ENCODE data around the gene DOC2A.

Gene DOC2A

DNA sequence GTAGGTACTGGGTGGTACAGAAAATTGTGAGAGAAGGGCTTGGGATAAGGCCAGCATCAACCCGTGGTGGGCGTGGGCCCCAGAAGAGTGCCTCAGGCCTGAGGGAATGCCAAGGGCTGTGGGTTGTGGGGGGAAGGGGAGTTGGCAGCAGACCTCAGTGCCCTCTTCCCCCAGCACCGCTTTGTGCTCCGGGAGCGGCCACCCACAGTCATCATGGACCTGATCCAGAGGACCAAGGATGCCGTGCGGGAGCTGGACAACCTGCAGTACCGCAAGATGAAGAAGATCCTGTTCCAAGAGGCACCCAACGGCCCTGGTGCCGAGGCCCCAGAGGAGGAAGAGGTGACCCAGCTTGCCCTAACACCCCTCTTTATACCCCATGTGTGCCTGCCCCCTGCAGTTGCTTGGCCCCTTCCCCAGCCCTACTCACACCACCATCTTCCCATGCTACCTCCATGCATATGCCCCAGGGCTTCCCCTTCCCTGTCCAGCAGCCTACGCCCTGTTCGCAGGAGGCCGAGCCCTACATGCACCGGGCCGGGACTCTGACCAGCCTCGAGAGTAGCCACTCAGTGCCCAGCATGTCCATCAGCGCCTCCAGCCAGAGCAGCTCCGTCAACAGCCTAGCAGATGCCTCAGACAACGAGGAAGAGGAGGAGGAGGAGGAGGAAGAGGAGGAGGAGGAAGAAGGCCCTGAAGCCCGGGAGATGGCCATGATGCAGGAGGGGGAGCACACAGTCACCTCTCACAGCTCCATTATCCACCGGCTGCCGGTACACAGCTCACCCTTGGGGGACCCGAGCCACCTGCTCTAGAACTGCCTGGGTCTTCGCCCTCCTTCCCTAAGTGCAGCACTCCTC lies 28.0 kb downstream of the DOC2A start:
- peaks cover 65% of the 10 kb centered on the region for H3K36me3 ChIP-seq (ENCODE audit: control insufficient read depth, insufficient read depth, low read length)
- TF ChIP-seq, protein P1, sequence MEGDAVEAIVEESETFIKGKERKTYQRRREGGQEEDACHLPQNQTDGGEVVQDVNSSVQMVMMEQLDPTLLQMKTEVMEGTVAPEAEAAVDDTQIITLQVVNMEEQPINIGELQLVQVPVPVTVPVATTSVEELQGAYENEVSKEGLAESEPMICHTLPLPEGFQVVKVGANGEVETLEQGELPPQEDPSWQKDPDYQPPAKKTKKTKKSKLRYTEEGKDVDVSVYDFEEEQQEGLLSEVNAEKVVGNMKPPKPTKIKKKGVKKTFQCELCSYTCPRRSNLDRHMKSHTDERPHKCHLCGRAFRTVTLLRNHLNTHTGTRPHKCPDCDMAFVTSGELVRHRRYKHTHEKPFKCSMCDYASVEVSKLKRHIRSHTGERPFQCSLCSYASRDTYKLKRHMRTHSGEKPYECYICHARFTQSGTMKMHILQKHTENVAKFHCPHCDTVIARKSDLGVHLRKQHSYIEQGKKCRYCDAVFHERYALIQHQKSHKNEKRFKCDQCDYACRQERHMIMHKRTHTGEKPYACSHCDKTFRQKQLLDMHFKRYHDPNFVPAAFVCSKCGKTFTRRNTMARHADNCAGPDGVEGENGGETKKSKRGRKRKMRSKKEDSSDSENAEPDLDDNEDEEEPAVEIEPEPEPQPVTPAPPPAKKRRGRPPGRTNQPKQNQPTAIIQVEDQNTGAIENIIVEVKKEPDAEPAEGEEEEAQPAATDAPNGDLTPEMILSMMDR (IDR thresholded peaks at IDR 0.05; ENCODE audit: insufficient read depth, low read length, poor library complexity, severe bottlenecking): no peak
- no peaks in the 10 kb centered on the region for H3K27me3 ChIP-seq (replicated peaks; ENCODE audit: control insufficient read depth, insufficient read depth, low read length)
- no peak for DNase-seq (ENCODE audit: extremely low read depth, insufficient read length)
- H3K4me3 ChIP-seq (replicated peaks; ENCODE audit: low read depth, low read length): no peak overlapping the region

DNA sequence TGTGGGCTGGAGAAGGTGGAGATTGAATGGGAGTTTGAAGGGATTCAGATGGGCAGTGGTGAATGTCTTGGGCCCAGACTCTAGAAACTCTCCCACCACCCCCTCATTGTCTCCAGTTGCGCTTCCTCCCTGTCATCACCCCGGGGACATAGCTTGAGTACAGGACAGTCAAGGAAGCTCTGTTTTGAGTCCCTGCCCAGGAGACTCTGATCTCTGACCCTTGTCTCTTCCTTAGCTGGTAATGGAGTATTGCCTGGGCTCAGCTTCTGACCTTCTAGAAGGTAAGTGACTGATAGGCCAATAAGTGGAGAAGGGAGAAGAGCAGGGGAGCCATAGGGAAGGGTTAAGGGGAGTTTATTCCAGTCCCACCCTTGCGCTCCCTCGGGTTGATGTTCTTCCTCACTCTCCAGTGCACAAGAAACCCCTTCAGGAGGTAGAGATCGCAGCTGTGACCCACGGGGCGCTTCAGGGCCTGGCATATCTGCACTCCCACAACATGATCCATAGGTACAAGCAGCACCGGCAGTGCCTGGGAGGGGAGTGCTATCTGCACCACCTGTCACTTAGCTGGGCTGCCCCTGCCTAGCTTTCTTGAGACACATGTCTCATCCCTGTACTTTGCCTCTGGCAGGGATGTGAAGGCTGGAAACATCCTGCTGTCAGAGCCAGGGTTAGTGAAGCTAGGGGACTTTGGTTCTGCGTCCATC lies 32.1 kb downstream of the DOC2A start:
- DNase-seq (ENCODE audit: extremely low read depth, insufficient read length): no peak
- H3K27me3 ChIP-seq (replicated peaks; ENCODE audit: control insufficient read depth, insufficient read depth, low read length): no peaks in the 10 kb centered on the region
- no peak overlapping the region for H3K4me3 ChIP-seq (replicated peaks; ENCODE audit: low read depth, low read length)
- peaks cover 36% of the 10 kb centered on the region for H3K36me3 ChIP-seq (ENCODE audit: control insufficient read depth, insufficient read depth, low read length)
- TF ChIP-seq, protein P1 (IDR thresholded peaks at IDR 0.05; ENCODE audit: insufficient read depth, low read length, poor library complexity, severe bottlenecking): no peak

DNA sequence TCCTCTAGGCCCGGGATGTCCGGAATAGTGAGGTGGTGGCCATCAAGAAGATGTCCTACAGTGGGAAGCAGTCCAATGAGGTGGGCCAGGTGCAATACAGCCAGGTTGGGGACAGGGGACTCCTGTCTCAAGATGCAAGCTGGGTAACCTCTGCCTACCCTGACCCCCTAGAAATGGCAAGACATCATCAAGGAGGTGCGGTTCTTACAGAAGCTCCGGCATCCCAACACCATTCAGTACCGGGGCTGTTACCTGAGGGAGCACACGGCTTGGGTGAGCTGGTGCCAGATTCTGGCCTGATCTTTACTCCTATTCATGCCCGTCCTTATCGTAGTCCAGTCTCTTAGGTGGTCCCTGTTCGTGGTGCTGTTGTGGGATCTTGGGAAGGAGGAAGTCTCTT lies 32.7 kb downstream of the DOC2A start:
- Histone ChIP-seq H3K27me3 (replicated peaks; ENCODE audit: control insufficient read depth, insufficient read depth, low read length) (no peaks in the 10 kb centered on the region), H3K36me3 (ENCODE audit: control insufficient read depth, insufficient read depth, low read length) (peaks cover 32% of the 10 kb centered on the region), H3K4me3 (replicated peaks; ENCODE audit: low read depth, low read length) (no peak overlapping the region)
- TF ChIP-seq, protein P1 (IDR thresholded peaks at IDR 0.05; ENCODE audit: insufficient read depth, low read length, poor library complexity, severe bottlenecking): no peak
- DNase-seq (ENCODE audit: extremely low read depth, insufficient read length): no peak

DNA sequence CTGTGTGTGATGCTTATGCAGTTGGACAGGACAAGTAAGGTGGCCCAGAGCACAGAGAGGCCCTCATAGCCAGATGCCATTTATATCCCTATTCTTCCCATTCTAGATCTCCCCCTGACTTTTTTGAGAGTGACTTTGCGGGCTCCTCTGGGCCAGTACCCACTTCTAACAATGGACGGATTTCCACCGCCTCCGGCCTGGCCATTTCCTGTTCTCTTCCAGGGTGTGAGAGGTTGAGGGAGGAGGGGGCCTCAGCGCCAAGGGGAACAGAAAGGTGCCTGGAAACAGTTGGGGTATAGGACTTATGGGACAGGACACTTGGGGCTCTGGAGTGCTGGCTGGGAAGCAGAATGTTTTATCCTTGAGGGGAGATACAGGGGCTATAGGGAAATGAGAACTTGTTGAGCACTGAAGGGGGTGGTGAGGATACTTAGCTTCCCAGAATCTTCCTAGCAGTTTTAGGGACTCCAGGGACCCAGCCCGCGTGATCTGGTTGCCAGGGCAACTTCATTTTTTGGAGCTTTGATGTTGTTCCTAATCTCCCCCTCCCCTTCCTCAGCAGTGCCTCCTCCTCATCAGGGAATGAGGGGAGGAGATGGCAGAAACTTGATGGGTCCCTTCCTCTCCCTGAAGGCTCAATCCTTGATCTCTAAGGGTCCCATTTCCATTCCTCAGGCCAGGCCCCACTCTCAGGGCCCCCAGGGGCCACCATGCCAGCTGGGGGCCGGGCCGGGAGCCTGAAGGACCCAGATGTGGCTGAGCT lies 33.6 kb downstream of the DOC2A start:
- Histone ChIP-seq H3K36me3 (ENCODE audit: control insufficient read depth, insufficient read depth, low read length) (peaks cover 26% of the 10 kb centered on the region), H3K4me3 (replicated peaks; ENCODE audit: low read depth, low read length) (no peak overlapping the region), H3K27me3 (replicated peaks; ENCODE audit: control insufficient read depth, insufficient read depth, low read length) (no peaks in the 10 kb centered on the region)
- DNase-seq (ENCODE audit: extremely low read depth, insufficient read length): no peak
- TF ChIP-seq, protein P1 (IDR thresholded peaks at IDR 0.05; ENCODE audit: insufficient read depth, low read length, poor library complexity, severe bottlenecking): no peak

DNA sequence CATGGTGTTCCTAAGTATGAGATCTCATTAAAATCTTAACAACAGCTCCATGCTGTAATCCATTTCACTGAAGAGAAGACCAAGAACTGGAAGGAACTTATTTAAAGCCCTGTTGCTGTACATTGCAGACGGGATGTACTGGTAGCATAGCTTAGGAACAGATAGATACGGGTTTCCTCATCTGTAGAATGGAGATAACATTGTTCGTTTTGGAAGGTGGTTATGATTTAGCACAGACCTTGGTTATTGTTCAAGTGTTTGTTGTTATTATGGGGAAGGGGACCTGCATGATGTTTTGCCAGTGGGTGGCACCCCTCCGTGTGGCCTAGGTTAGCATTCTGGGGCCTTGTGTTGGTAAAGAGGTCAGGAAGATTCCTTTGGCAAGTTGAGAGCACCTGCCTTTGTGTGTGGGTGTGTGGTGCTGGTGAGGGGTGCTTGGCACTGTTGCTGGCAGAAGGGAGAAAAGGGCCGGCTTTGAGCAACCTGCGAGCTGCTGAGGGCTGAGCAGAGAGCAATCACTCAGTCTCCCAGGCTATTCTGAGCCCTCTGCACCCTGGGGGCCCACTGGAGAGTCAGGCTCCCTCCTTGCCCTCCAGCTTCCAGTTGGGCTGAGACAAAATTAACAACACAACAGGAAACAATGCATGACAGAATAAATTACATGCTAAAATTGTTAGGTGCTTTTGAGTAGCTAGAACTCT lies 34.9 kb downstream of the DOC2A start:
- peak overlapping the region; percentile 97 for H3K4me3 ChIP-seq (replicated peaks; ENCODE audit: low read depth, low read length)

More for the DNA sequence above, 34.9 kb downstream of the DOC2A start:
- H3K27me3 ChIP-seq (replicated peaks; ENCODE audit: control insufficient read depth, insufficient read depth, low read length): no peaks in the 10 kb centered on the region
- H3K36me3 ChIP-seq (ENCODE audit: control insufficient read depth, insufficient read depth, low read length): peaks cover 21% of the 10 kb centered on the region
- TF ChIP-seq, protein P1 (IDR thresholded peaks at IDR 0.05; ENCODE audit: insufficient read depth, low read length, poor library complexity, severe bottlenecking): no peak
- DNase-seq (ENCODE audit: extremely low read depth, insufficient read length): no peak
